IMR-90 (cell line): Measurements from ENCODE around the gene LAMC2. TPM values are rescaled to one million over a fixed set of nuclear protein-coding genes. Genes with fewer than 3 reads are reported as not detected.

Experiments
- ATAC-seq: fragments of 200-7000 bp; cut with Tn5 transposase; 2 replicates; pipeline ENCODE4 v1.9.1; 2020; ENCODE audit warnings: low read depth, mild to moderate bottlenecking, moderate library complexity
- BruUV-seq: library from RNA; stranded (reverse); fragments of 400-500 nt; replicated peaks from 2 replicates; lab custom pipeline; 2021; lab: Mats Ljungman, UMichigan
- CTCF ChIA-PET: fragments of 300-600 bp; formaldehyde crosslinking; extraction: SDS; loops from one replicate; lab custom pipeline; 2021; ENCODE audit warnings: antibody characterized with exemption; lab: Yijun Ruan, JAX
- POLR2A ChIA-PET: fragments of 300-600 bp; sonication (Branson Sonifier 250); formaldehyde crosslinking; loops from one replicate; lab custom pipeline; 2022; ENCODE audit warnings: antibody characterized with exemption; ENCODE audit not compliant: unreplicated experiment; lab: Charles Lee
- DNase-seq: peaks from one replicate; pipeline ENCODE4 v3.0.0; 2013
- H2AFZ ChIP-seq: replicated peaks from 2 replicates; pipeline ENCODE3; 2013; ENCODE audit warnings: low read length, mild to moderate bottlenecking; ENCODE audit not compliant: poor library complexity
- H2AK5ac ChIP-seq: 2 replicates; pipeline ENCODE4 v1.6.1; 2013; ENCODE audit warnings: low read depth, low read length, inconsistent platforms
- H2AK9ac ChIP-seq: replicated peaks from 2 replicates; pipeline ENCODE3; 2013; ENCODE audit warnings: mild to moderate bottlenecking, low read depth, low read length, moderate library complexity; ENCODE audit not compliant: poor library complexity
- H2BK120ac ChIP-seq: 2 replicates; pipeline ENCODE4 v1.6.1; 2013; ENCODE audit warnings: low read depth, low read length, inconsistent platforms
- H2BK15ac ChIP-seq: 3 replicates; pipeline ENCODE4 v1.6.1; 2013; ENCODE audit warnings: low read depth, low read length, inconsistent platforms
- H2BK20ac ChIP-seq: 2 replicates; pipeline ENCODE4 v1.6.1; 2013; ENCODE audit warnings: low read depth, mild to moderate bottlenecking, inconsistent platforms, low read length, moderate library complexity
- H2BK5ac ChIP-seq: 2 replicates; pipeline ENCODE4 v1.6.1; 2013; ENCODE audit warnings: mild to moderate bottlenecking, low read depth, low read length, inconsistent platforms; ENCODE audit not compliant: poor library complexity, severe bottlenecking
- H3K14ac ChIP-seq: replicated peaks from 2 replicates; pipeline ENCODE4 v1.6.1; 2013; ENCODE audit warnings: low read depth, low read length, inconsistent platforms
- H3K18ac ChIP-seq: 2 replicates; pipeline ENCODE4 v1.6.1; 2013; ENCODE audit warnings: low read depth, low read length, control low read depth
- H3K23ac ChIP-seq: 2 replicates; pipeline ENCODE4 v1.6.1; 2013; ENCODE audit warnings: low read depth, low read length, inconsistent platforms
- H3K27ac ChIP-seq: 2 replicates; pipeline ENCODE4 v1.5.1; 2013; ENCODE audit warnings: mild to moderate bottlenecking, control low read depth, low read length; ENCODE audit not compliant: insufficient read depth
- H3K27me3 ChIP-seq: 2 replicates; pipeline ENCODE4 v1.6.1; 2013; ENCODE audit warnings: low read length; ENCODE audit not compliant: control insufficient read depth, insufficient read depth
- H3K36me3 ChIP-seq: 2 replicates; pipeline ENCODE4 v1.6.1; 2013; ENCODE audit warnings: low read length, mixed read lengths; ENCODE audit not compliant: control insufficient read depth, insufficient read depth
- H3K4ac ChIP-seq: 2 replicates; pipeline ENCODE4 v1.6.1; 2013; ENCODE audit warnings: low read depth, low read length, inconsistent platforms
- H3K4me1 ChIP-seq: 2 replicates; pipeline ENCODE4 v1.6.1; 2013; ENCODE audit warnings: low read length, mixed read lengths; ENCODE audit not compliant: control insufficient read depth, insufficient read depth
- H3K4me2 ChIP-seq: 2 replicates; pipeline ENCODE4 v1.6.1; 2013; ENCODE audit warnings: low read depth, mild to moderate bottlenecking, control low read depth, low read length, moderate library complexity
- H3K4me3 ChIP-seq: 2 replicates; pipeline ENCODE4 v1.5.1; 2013; ENCODE audit warnings: low read depth, mild to moderate bottlenecking, control low read depth, low read length, moderate library complexity; ENCODE audit not compliant: insufficient read depth
- H3K56ac ChIP-seq: 2 replicates; pipeline ENCODE4 v1.6.1; 2013; ENCODE audit warnings: low read length, inconsistent platforms; ENCODE audit not compliant: insufficient read depth; ENCODE audit errors: extremely low read depth
- H3K79me1 ChIP-seq, 2 experiments: 2 replicates each; pipeline ENCODE4 v1.6.1; 2013; ENCODE audit warnings: low read length in 2 of 2, inconsistent platforms in 1 of 2, low read depth in 1 of 2
- H3K9ac ChIP-seq: 2 replicates; pipeline ENCODE4 v1.6.1; 2013; ENCODE audit warnings: low read depth, low read length, control low read depth
- H3K9me1 ChIP-seq: 2 replicates; pipeline ENCODE4 v1.6.1; 2013; ENCODE audit warnings: low read length, inconsistent platforms; ENCODE audit not compliant: insufficient read depth
- H3K9me3 ChIP-seq: 2 replicates; pipeline ENCODE4 v1.6.1; 2013; ENCODE audit warnings: low read length; ENCODE audit not compliant: control insufficient read depth, insufficient read depth
- H4K20me1 ChIP-seq: 2 replicates; pipeline ENCODE4 v1.6.1; 2013; ENCODE audit warnings: low read length, inconsistent platforms; ENCODE audit not compliant: insufficient read depth
- H4K5ac ChIP-seq: 2 replicates; pipeline ENCODE4 v1.6.1; 2013; ENCODE audit warnings: mild to moderate bottlenecking, low read depth, low read length, control low read depth
- H4K8ac ChIP-seq, 2 experiments: 2 replicates each; pipeline ENCODE4 v1.6.1; 2013; ENCODE audit warnings: low read depth in 2 of 2, low read length in 2 of 2, control low read depth in 1 of 2, inconsistent platforms in 1 of 2
- H4K91ac ChIP-seq: 2 replicates; pipeline ENCODE4 v1.6.1; 2013; ENCODE audit warnings: low read depth, low read length, inconsistent platforms; ENCODE audit not compliant: insufficient read depth
- ELK1 ChIP-seq: fragments of 150-350 bp; IDR thresholded peaks from 2 replicates; pipeline ENCODE4 v1.6.1; 2016; ENCODE audit warnings: low read depth, mild to moderate bottlenecking, low read length, moderate library complexity, borderline replicate concordance
- FOS ChIP-seq: fragments of 150-350 bp; IDR thresholded peaks from 2 replicates; pipeline ENCODE4 v1.6.1; 2016; ENCODE audit warnings: low read depth, low read length
- RFX5 ChIP-seq: IDR thresholded peaks from 2 replicates; pipeline ENCODE4 v1.8.0; 2012; ENCODE audit warnings: low read depth, mild to moderate bottlenecking, low read length, moderate library complexity
- WGBS, 2 experiments: methylation state at CpG; one replicate each; pipeline versions ENCODE4 v1.1.5 to v1.1.7; 2013; ENCODE audit warnings: missing lambda C conversion rate in 2 of 2; ENCODE audit not compliant: insufficient read length in 1 of 2; ENCODE audit errors: extremely low coverage in 2 of 2; 5-methylcytosine and 5-hydroxymethylcytosine counted together
- dilution Hi-C: fragments of 300-500 bp; cut with HindIII; formaldehyde crosslinking; loops from one replicate; pipeline ENCODE4 v1.14.3; 2018; ENCODE audit warnings: low sequenced_read_pairs; ENCODE audit not compliant: unreplicated experiment
- in situ Hi-C: fragments of 300-500 bp; cut with MboI; formaldehyde crosslinking; loops from 3 replicates; pipeline ENCODE4 v1.14.3; 2019; ENCODE audit warnings: low sequenced_read_pairs, inconsistent platforms, mixed read lengths
- intact Hi-C: fragments of 100-400 bp; cut with micrococcal nuclease; formaldehyde crosslinking; loops from 2 replicates; pipeline ENCODE4 v1.10.0; 2022
- polyA plus RNA-seq, 3 experiments: library from polyadenylated mRNA; depleted of rRNA; stranded (reverse); fragments of >200 nt; gene quantifications; 2 replicates each; pipeline ENCODE4 v1.2.3, GENCODE V29; 2012; ENCODE audit warnings: low replicate concordance in 1 of 3
- total RNA-seq: library from RNA; depleted of rRNA; stranded (reverse); fragments of >200 nt; gene quantifications from 2 replicates; pipeline ENCODE4 v1.2.3, GENCODE V29; 2012

Gene LAMC2
- total and polyA plus RNA-seq, 2 of the 4 experiments (the other 2 are of a cell fraction), result 2.3 to 2.8 TPM

GRCh38 chr1:183139281-183139942 is 46.7 kb upstream of the LAMC2 start:
- H2BK20ac ChIP-seq, result no peak overlapping the region
- no peaks in the 10 kb centered on the region for H3K27me3 ChIP-seq
- H2BK120ac ChIP-seq, result no peak overlapping the region
- H2AK9ac ChIP-seq, result no peak overlapping the region
- peaks cover 8% of the 10 kb centered on the region for H3K4me1 ChIP-seq
- H4K8ac ChIP-seq, result no peak overlapping the region; a peak in 1 of 4 replicates
- no peak overlapping the region for H4K5ac ChIP-seq
- peaks cover 11% of the 10 kb centered on the region for H3K9me1 ChIP-seq
- H3K23ac ChIP-seq, result no peak overlapping the region
- H3K9me3 ChIP-seq, result no peaks in the 10 kb centered on the region
- no peak overlapping the region for H3K56ac ChIP-seq
- H3K9ac ChIP-seq, result no peak overlapping the region
- no peaks in the 10 kb centered on the region for H4K20me1 ChIP-seq
- no peak overlapping the region; the same call in 1 of the 2 replicates for H3K4ac ChIP-seq
- no CpG with 5 or more reads among the region's 4 CpGs for WGBS, 2 experiments
- dilution Hi-C loops (no loop called here), in situ Hi-C loops (no loop called here), intact Hi-C loops (no loop called here)
- H3K4me3 ChIP-seq, result no peak overlapping the region
- peaks cover 49% of the 10 kb centered on the region for H3K36me3 ChIP-seq
- ChIA-PET POLR2A (interaction anchor here (0.6 kb wide), 1 partner anchor 90 kb away, joined by 7 read pairs; no protein-coding TSS in a partner anchor), CTCF (interaction anchor here (0.5 to 1.5 kb wide), 2 partner anchors 12 to 190 kb away, joined by 3 to 4 read pairs; no protein-coding TSS in a partner anchor)
- ATAC-seq, result peak; percentile 56
- H3K18ac ChIP-seq, result peak overlapping the region; percentile 52; the same call in 1 of the 2 replicates
- no peak overlapping the region for H2AFZ ChIP-seq
- H3K4me2 ChIP-seq, result no peak overlapping the region
- H2AK5ac ChIP-seq, result no peak overlapping the region
- BruUV-seq, result no TSS peak
- peak; percentile 67 for DNase-seq
- no peak overlapping the region for H2BK15ac ChIP-seq
- peak; percentile 43; the same call in 1 of the 2 replicates for TF ChIP-seq FOS
- TF ChIP-seq RFX5, result no peak
- no peak for TF ChIP-seq ELK1
- peaks cover 10 to 53% of the 10 kb centered on the region in 2 experiments; a peak in 3 of 4 replicates for H3K79me1 ChIP-seq
- no peak overlapping the region; the same call in 1 of the 2 replicates for H3K27ac ChIP-seq
- H2BK5ac ChIP-seq, result peak overlapping the region; percentile 8
- no peak overlapping the region for H4K91ac ChIP-seq
- no peak overlapping the region for H3K14ac ChIP-seq
